MM.1S (cell line): Measurements from ENCODE around the gene CEP128.

Experiments
- DNase-seq: peaks from one replicate; pipeline ENCODE4 v3.0.0-alpha.2; 2015
- H2AFZ ChIP-seq: fragments of 300-600 bp; sonication (generic); 2 replicates; pipeline ENCODE4 v1.6.0; 2016; ENCODE audit warnings: antibody characterized with exemption, low read length
- H3F3A ChIP-seq: fragments of 300-600 bp; sonication (generic); 2 replicates; pipeline ENCODE4 v1.6.1; 2016; ENCODE audit warnings: mild to moderate bottlenecking, antibody characterized with exemption, low read length, moderate library complexity, mixed read lengths; ENCODE audit not compliant: insufficient read depth
- H3K27ac ChIP-seq: fragments of 300-600 bp; sonication (generic); 2 replicates; pipeline ENCODE4 v1.5.1; 2016; ENCODE audit warnings: mild to moderate bottlenecking, low read length
- H3K27me3 ChIP-seq: fragments of 300-600 bp; sonication (generic); replicated peaks from 2 replicates; pipeline ENCODE4 v1.6.0; 2016; ENCODE audit warnings: low read length; ENCODE audit not compliant: insufficient read depth
- H3K36me3 ChIP-seq: fragments of 300-600 bp; sonication (generic); replicated peaks from 2 replicates; pipeline ENCODE4 v1.6.1; 2016; ENCODE audit warnings: mild to moderate bottlenecking, low read length, mixed read lengths; ENCODE audit not compliant: insufficient read depth
- H3K4me1 ChIP-seq: fragments of 300-600 bp; sonication (generic); 2 replicates; pipeline ENCODE4 v1.6.1; 2016; ENCODE audit warnings: low read length, mixed read lengths
- H3K4me2 ChIP-seq: fragments of 300-600 bp; sonication (generic); 2 replicates; pipeline ENCODE4 v1.6.0; 2016; ENCODE audit warnings: low read depth, low read length
- H3K4me3 ChIP-seq: fragments of 300-600 bp; sonication (generic); 2 replicates; pipeline ENCODE4 v1.5.1; 2016; ENCODE audit warnings: low read length, mixed read lengths
- H3K79me2 ChIP-seq: fragments of 300-600 bp; sonication (generic); 2 replicates; pipeline ENCODE4 v1.6.1; 2016; ENCODE audit warnings: mixed run types, low read length, mixed read lengths
- H3K9ac ChIP-seq: fragments of 300-600 bp; sonication (generic); 2 replicates; pipeline ENCODE4 v1.6.1; 2016; ENCODE audit warnings: low read length, mixed read lengths
- H3K9me2 ChIP-seq: fragments of 300-600 bp; sonication (generic); replicated peaks from 2 replicates; pipeline ENCODE4 v1.6.1; 2016; ENCODE audit warnings: mild to moderate bottlenecking, low read length, mixed read lengths; ENCODE audit not compliant: insufficient read depth
- H3K9me3 ChIP-seq: fragments of 300-600 bp; sonication (generic); replicated peaks from 2 replicates; pipeline ENCODE4 v1.6.1; 2016; ENCODE audit warnings: mild to moderate bottlenecking, low read length, mixed read lengths; ENCODE audit not compliant: insufficient read depth
- H4K20me1 ChIP-seq: fragments of 300-600 bp; sonication (generic); 2 replicates; pipeline ENCODE4 v1.6.1; 2016; ENCODE audit warnings: mild to moderate bottlenecking, low read length, moderate library complexity, mixed read lengths; ENCODE audit not compliant: insufficient read depth
- CTCF ChIP-seq: fragments of 300-600 bp; sonication (generic); IDR thresholded peaks from 2 replicates; pipeline ENCODE4 v1.5.1; 2016; ENCODE audit warnings: antibody characterized with exemption, low read length, mixed read lengths
- EZH2 ChIP-seq: fragments of 300-600 bp; sonication (generic); optimal IDR thresholded peaks from 2 replicates; pipeline ENCODE3; 2017; ENCODE audit warnings: low read depth, mild to moderate bottlenecking, antibody characterized with exemption, low read length, mixed read lengths
- EZH2phosphoT487 ChIP-seq: fragments of 300-600 bp; sonication (generic); IDR thresholded peaks from 2 replicates; pipeline ENCODE4 v1.6.1; 2018; ENCODE audit warnings: antibody characterized with exemption, low read length

CEP128 gene

GRCh38 chr14:80485764-80486163 is 455.8 kb downstream of the CEP128 start:
- H4K20me1 ChIP-seq: no peaks in the 10 kb centered on the region
- no peak for DNase-seq
- no peak overlapping the region for H3K27ac ChIP-seq
- H3K9me3 ChIP-seq: no peaks in the 10 kb centered on the region
- H3K79me2 ChIP-seq: no peaks in the 10 kb centered on the region
- H2AFZ ChIP-seq: no peak overlapping the region
- H3K27me3 ChIP-seq: no peaks in the 10 kb centered on the region
- H3K4me3 ChIP-seq: no peak overlapping the region
- no peak overlapping the region for H3K4me2 ChIP-seq
- no peaks in the 10 kb centered on the region for H3K4me1 ChIP-seq
- no peaks in the 10 kb centered on the region for H3K9me2 ChIP-seq
- TF ChIP-seq EZH2phosphoT487 (no peak), EZH2 (no peak), CTCF (no peak)
- H3K36me3 ChIP-seq: no peaks in the 10 kb centered on the region
- H3F3A ChIP-seq: no peaks in the 10 kb centered on the region
- H3K9ac ChIP-seq: no peak overlapping the region

- Histone ChIP-seq H3K27me3 (no peaks in the 10 kb centered on the region), H3K9me3 (no peaks in the 10 kb centered on the region), H3K4me3 (no peak overlapping the region), H4K20me1 (no peaks in the 10 kb centered on the region), H2AFZ (no peak overlapping the region), H3K27ac (no peak overlapping the region), H3K79me2 (no peaks in the 10 kb centered on the region), H3K4me1 (no peaks in the 10 kb centered on the region), H3F3A (no peaks in the 10 kb centered on the region), H3K9me2 (no peaks in the 10 kb centered on the region), H3K36me3 (no peaks in the 10 kb centered on the region), H3K9ac (no peak overlapping the region), H3K4me2 (no peak overlapping the region)
- DNase-seq: no peak
- TF ChIP-seq EZH2phosphoT487 (no peak), EZH2 (no peak), CTCF (no peak)
Measured at GRCh38 chr14:80483331-80483730, 458.2 kb downstream of the CEP128 start.

GRCh38 chr14:80477388-80478160 is 464.0 kb downstream of the CEP128 start:
- TF ChIP-seq EZH2 (no peak), CTCF (no peak), EZH2phosphoT487 (no peak)
- H3K27ac ChIP-seq: no peak overlapping the region
- H3K9ac ChIP-seq: no peak overlapping the region
- H3K79me2 ChIP-seq: no peaks in the 10 kb centered on the region
- no peak overlapping the region for H2AFZ ChIP-seq
- H3K4me1 ChIP-seq: no peaks in the 10 kb centered on the region
- H3K27me3 ChIP-seq: no peaks in the 10 kb centered on the region
- H3K9me3 ChIP-seq: no peaks in the 10 kb centered on the region
- no peak overlapping the region for H3K4me3 ChIP-seq
- no peaks in the 10 kb centered on the region for H3F3A ChIP-seq
- H3K9me2 ChIP-seq: no peaks in the 10 kb centered on the region
- no peaks in the 10 kb centered on the region for H3K36me3 ChIP-seq
- DNase-seq: no peak
- H4K20me1 ChIP-seq: no peaks in the 10 kb centered on the region
- H3K4me2 ChIP-seq: no peak overlapping the region
